Tibial nerve (tissue), 4 donors: ENCODE results near the gene OPCML.

ENCODE experiments used
- CTCF ChIP-seq, 5 experiments: fragments of 200-600 bp in 3 of 5; fragments of 450-650 bp in 2 of 5; sonication (generic) in 3 of 5; IDR thresholded peaks; one replicate each; pipeline ENCODE4 v1.5.1; 2016 to 2019; ENCODE audit warnings: antibody characterized with exemption in 5 of 5, mild to moderate bottlenecking in 3 of 5, moderate library complexity in 2 of 5
- EP300 ChIP-seq, 2 donors: sonication (generic); formaldehyde crosslinking; IDR thresholded peaks; one replicate each; pipeline ENCODE4 v1.6.1; 2017; ENCODE audit warnings: antibody characterized with exemption in 2 of 2, mild to moderate bottlenecking in 1 of 2
- POLR2A ChIP-seq, 2 donors: fragments of 450-650 bp; IDR thresholded peaks; one replicate each; pipeline ENCODE4 v1.6.1; 2017; ENCODE audit warnings: antibody characterized with exemption in 2 of 2, mild to moderate bottlenecking in 2 of 2, moderate library complexity in 2 of 2

DNA sequence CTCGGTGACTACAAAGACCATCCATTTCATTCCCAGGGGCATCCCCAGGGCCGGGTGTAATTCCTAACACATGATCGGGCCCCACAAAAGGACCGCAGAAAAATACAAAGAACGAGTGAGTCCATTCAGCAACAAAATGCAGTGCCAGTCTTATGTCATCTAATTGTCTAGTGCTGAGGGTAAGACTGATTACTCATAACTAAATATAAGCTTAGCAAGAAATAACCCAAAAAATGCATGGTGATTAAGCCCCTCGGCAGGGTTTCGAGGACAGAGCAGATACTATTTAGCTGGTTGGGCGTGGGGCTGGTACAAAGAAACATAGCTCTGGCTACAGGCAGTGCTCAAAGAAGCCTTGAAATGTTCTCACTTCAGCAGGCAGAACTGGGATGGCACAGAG, 1078.9 kb downstream of the OPCML start:
- TF ChIP-seq CTCF (IDR thresholded peaks at IDR 0.05) (no peak), POLR2A (IDR thresholded peaks at IDR 0.05) (no peak), EP300 (IDR thresholded peaks at IDR 0.05) (no peak)
